ENCODE results near the gene CHPF2.
A peak's percentile ranks its signal among the peaks of the same experiment; 100 is the strongest.

CHPF2 gene

DNA sequence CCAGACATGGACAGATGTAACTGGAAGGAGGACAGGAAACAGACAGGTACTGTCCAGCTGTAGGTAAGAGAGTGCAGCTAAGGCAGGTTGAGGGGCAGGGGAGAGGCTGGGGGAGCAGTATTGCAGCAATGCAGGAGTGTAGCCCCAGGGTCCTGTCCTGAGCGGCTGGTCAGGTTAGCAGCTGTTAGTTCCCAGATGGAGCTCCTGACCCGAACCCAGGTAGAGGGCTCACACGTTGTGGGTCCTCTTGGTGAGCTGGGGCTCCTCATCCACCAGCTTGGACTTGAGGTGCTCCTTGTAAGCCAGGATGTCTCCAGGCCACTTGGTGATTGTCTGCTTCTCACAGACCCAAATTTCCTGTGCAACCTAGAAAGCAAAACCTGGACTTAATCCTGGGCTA lies 18.5 kb upstream of the CHPF2 start:
- no peak for DNase-seq
- Histone ChIP-seq H3K27me3 (no peaks in the 10 kb centered on the region), H3K9me3 (no peaks in the 10 kb centered on the region), H3K36me3 (peaks cover 61% of the 10 kb centered on the region), H3K4me1 (no peaks in the 10 kb centered on the region), H3K4me3 (ENCODE audit: low read depth, low read length) (no peak overlapping the region)
- no peak for TF ChIP-seq CTCF (IDR thresholded peaks at IDR 0.05; ENCODE audit: low read depth, low read length)

DNA sequence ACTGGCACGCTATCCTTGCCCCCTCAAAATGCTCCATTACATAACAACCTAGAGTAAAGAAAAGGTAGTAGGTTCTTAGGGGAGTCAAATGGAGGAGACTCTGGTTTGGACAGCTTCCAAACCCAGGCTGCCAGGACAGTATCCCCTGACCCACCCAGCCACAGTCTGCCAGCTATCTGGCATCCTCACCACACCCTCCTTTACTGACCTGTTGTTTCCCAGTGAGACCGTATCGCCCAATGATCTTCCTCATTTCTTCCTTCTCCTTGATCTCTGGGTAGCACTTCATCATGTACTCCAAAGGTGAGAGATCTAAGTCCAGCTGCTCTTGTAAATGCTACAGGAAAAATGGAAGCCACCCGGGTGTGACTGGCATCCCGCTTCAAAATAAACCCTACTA lies 16.9 kb upstream of the CHPF2 start:
- no peak for DNase-seq
- Histone ChIP-seq H3K4me3 (ENCODE audit: low read depth, low read length) (no peak overlapping the region), H3K9me3 (no peaks in the 10 kb centered on the region), H3K4me1 (no peaks in the 10 kb centered on the region), H3K27me3 (no peaks in the 10 kb centered on the region), H3K36me3 (peaks cover 74% of the 10 kb centered on the region)
- no peak for TF ChIP-seq CTCF (IDR thresholded peaks at IDR 0.05; ENCODE audit: low read depth, low read length)

GRCh38 chr7:151218170-151218569 lies 14.1 kb upstream of the CHPF2 start:
- H3K27me3 ChIP-seq: no peaks in the 10 kb centered on the region
- no peak for TF ChIP-seq CTCF (IDR thresholded peaks at IDR 0.05; ENCODE audit: low read depth, low read length)
- DNase-seq: no peak
- no peaks in the 10 kb centered on the region for H3K4me1 ChIP-seq
- no peaks in the 10 kb centered on the region for H3K9me3 ChIP-seq
- H3K4me3 ChIP-seq (ENCODE audit: low read depth, low read length): no peak overlapping the region
- peaks cover 89% of the 10 kb centered on the region for H3K36me3 ChIP-seq

DNA sequence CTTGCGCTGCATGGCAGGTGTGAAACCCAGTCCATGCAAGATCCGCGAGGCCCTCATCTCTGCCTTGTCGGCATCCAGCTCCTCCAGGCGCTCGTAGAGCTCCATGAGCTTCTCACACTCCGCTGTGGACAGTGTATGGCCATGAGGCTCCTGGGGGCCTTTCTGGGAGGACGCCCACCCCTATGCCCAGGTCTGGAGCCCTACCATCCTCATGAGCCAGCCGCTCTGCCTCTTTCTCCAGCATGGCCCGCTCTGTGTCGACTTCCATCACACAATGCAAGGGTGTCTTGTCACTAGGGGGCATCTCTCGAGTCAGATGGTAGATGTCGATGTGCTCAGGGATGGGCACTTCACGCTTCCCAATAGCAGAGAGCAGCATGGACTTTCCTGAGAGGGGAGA lies 8.6 kb upstream of the CHPF2 start:
- H3K4me1 ChIP-seq: no peaks in the 10 kb centered on the region; the same call in 1 of the 2 replicates
- TF ChIP-seq CTCF (IDR thresholded peaks at IDR 0.05; ENCODE audit: low read depth, low read length): no peak
- no peaks in the 10 kb centered on the region for H3K9me3 ChIP-seq
- H3K4me3 ChIP-seq (ENCODE audit: low read depth, low read length): no peak overlapping the region
- no peaks in the 10 kb centered on the region for H3K27me3 ChIP-seq
- no peak for DNase-seq
- H3K36me3 ChIP-seq: peaks cover 65% of the 10 kb centered on the region

DNA sequence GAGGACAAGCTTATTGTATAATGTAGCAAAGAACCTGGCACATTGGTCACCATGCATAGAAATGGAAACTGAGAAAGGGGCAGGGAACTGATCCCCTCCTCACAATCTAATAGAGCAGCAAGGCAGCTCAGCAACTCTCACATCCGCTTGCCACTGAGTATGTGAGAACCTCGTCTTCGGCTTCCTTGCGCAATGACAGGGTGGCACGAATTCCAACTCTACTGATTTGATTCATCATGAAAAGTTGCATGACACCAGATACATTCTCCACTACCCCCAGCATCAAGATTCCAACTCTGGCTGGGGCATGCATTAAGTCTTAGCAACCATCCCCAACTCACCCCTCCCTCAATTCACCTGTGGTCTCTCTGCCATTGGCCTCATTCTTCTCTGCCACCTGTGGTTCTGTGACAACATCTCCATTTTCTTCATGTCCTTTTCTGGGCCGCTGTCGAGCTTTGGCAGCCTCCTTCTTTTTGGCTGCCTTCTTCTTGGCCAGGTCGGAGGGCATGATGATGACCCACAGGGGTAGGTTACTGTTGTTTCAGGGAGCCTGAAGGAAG lies 6.3 kb upstream of the CHPF2 start:
- TF ChIP-seq CTCF (IDR thresholded peaks at IDR 0.05; ENCODE audit: low read depth, low read length): no peak
- Histone ChIP-seq H3K36me3 (peaks cover 45% of the 10 kb centered on the region), H3K27me3 (no peaks in the 10 kb centered on the region), H3K4me3 (ENCODE audit: low read depth, low read length) (peak overlapping the region; percentile 91), H3K9me3 (no peaks in the 10 kb centered on the region), H3K4me1 (no peaks in the 10 kb centered on the region; the same call in 1 of the 2 replicates)
- DNase-seq: no peak

DNA sequence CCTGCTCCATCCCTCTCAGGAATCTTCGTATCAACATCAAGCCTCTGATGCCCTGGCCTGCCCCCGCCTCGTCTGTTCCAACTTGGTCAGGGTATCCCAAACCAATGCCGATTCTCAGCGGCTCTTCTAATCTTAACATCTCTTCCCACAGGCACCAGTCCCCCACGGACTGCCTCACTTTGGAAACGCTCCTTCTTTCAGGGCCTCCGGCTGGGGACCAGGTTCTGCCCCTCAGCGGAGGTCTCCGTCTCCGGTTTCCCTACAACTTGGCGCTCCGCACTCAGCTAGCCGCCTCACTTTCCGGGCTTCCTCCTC lies 5.8 kb upstream of the CHPF2 start:
- Histone ChIP-seq H3K9me3 (no peaks in the 10 kb centered on the region), H3K4me3 (ENCODE audit: low read depth, low read length) (peak overlapping the region; percentile 91), H3K27me3 (no peaks in the 10 kb centered on the region), H3K4me1 (no peaks in the 10 kb centered on the region; the same call in 1 of the 2 replicates), H3K36me3 (peaks cover 42% of the 10 kb centered on the region)
- no peak for DNase-seq
- TF ChIP-seq CTCF (IDR thresholded peaks at IDR 0.05; ENCODE audit: low read depth, low read length): no peak
